Measurements from ENCODE around the gene MTX1.
"Not testable (repeated sequence)": the region's sequence is repeated elsewhere in the genome, so short reads cannot be mapped to it uniquely, and the experiment has no call there.

MTX1 gene

GRCh38 chr1:155191904-155192303 lies 16.6 kb upstream of the MTX1 start:
- no peak for TF ChIP-seq EZH2phosphoT487 (IDR thresholded peaks at IDR 0.05; ENCODE audit: borderline replicate concordance, low read length)
- TF ChIP-seq, protein P1, sequence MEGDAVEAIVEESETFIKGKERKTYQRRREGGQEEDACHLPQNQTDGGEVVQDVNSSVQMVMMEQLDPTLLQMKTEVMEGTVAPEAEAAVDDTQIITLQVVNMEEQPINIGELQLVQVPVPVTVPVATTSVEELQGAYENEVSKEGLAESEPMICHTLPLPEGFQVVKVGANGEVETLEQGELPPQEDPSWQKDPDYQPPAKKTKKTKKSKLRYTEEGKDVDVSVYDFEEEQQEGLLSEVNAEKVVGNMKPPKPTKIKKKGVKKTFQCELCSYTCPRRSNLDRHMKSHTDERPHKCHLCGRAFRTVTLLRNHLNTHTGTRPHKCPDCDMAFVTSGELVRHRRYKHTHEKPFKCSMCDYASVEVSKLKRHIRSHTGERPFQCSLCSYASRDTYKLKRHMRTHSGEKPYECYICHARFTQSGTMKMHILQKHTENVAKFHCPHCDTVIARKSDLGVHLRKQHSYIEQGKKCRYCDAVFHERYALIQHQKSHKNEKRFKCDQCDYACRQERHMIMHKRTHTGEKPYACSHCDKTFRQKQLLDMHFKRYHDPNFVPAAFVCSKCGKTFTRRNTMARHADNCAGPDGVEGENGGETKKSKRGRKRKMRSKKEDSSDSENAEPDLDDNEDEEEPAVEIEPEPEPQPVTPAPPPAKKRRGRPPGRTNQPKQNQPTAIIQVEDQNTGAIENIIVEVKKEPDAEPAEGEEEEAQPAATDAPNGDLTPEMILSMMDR (IDR thresholded peaks at IDR 0.05; ENCODE audit: low read depth, low read length, poor library complexity, severe bottlenecking), result no peak
- no peaks in the 10 kb centered on the region for H3K36me3 ChIP-seq (ENCODE audit: control insufficient read depth, low read length)
- no peaks in the 10 kb centered on the region; the same call in 1 of the 2 replicates for H3K79me2 ChIP-seq (ENCODE audit: control insufficient read depth, low read length)
- no peak overlapping the region for H3K27ac ChIP-seq (ENCODE audit: low read depth, low read length)
- H4K20me1 ChIP-seq (ENCODE audit: control insufficient read depth, insufficient read depth, low read depth, low read length), result no peaks in the 10 kb centered on the region
- no peaks in the 10 kb centered on the region for H3K9me3 ChIP-seq (ENCODE audit: control insufficient read depth, insufficient read depth, low read length)
- H3K4me2 ChIP-seq (ENCODE audit: low read length), result no peak overlapping the region
- no peak overlapping the region for H3K4me3 ChIP-seq (ENCODE audit: low read length)
- H3F3A ChIP-seq (ENCODE audit: control insufficient read depth, insufficient read depth), result peaks cover 11% of the 10 kb centered on the region; the same call in 1 of the 2 replicates
- H3K4me1 ChIP-seq (ENCODE audit: control insufficient read depth, low read length), result peaks cover 34% of the 10 kb centered on the region
- no peaks in the 10 kb centered on the region for H3K27me3 ChIP-seq (ENCODE audit: control insufficient read depth, low read length)
- H3K9me2 ChIP-seq (replicated peaks; ENCODE audit: control insufficient read depth, low read length), result no peaks in the 10 kb centered on the region

DNA sequence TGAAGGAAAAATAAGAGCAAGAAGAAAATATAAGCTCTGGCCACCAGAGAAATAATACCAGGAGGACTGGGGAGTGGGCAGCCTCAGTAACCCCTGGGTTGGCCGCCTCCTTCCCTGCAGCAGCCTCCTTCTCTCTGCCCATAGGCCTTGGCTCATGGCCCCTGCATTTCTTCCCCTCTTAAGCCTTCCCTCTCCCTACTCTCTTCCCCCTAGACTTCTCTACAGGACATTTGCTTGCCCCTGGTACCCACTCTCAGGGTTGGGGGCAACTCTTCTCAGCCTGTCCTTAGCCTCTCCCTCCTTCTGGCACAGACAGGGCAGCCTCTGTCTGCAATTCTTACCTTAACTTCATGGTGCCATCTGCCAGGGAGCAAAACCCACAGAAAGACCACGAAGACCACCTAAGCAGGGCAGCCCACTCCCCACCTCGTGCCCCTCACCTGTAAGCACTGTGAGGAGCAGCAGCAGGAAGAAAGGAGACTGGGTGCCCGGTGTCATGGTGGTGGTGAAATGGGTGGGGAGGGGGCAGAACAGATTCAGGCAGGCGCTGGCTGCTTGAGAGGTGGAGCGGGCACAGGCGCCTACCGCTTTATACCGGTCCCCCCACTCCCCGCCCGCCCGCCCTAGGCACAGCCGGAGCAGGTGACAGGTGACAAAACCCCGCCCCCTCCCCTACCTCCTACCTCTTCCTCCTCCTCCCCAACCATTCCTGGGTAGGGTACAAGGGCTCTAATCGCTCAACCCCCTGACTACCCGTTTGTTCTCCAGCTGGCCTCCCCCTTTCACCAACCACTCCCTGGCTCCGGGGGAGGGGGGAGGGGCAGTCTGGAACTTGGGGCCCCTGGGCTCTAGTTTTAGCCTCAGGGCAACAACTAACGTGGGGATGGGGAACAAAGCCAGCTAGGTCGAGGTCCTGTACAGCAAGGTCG lies 15.9 kb upstream of the MTX1 start:
- Histone ChIP-seq H3K4me3 (ENCODE audit: low read length) (peak overlapping the region; percentile 82), H3K79me2 (ENCODE audit: control insufficient read depth, low read length) (no peaks in the 10 kb centered on the region; the same call in 1 of the 2 replicates), H3K36me3 (ENCODE audit: control insufficient read depth, low read length) (no peaks in the 10 kb centered on the region), H3K4me2 (ENCODE audit: low read length) (peak overlapping the region; percentile 87), H3K27me3 (ENCODE audit: control insufficient read depth, low read length) (no peaks in the 10 kb centered on the region), H4K20me1 (ENCODE audit: control insufficient read depth, insufficient read depth, low read depth, low read length) (no peaks in the 10 kb centered on the region), H3F3A (ENCODE audit: control insufficient read depth, insufficient read depth) (peaks cover 11% of the 10 kb centered on the region; the same call in 1 of the 2 replicates), H3K9me3 (ENCODE audit: control insufficient read depth, insufficient read depth, low read length) (no peaks in the 10 kb centered on the region), H3K9me2 (replicated peaks; ENCODE audit: control insufficient read depth, low read length) (no peaks in the 10 kb centered on the region), H3K27ac (ENCODE audit: low read depth, low read length) (peak overlapping the region; percentile 80), H3K4me1 (ENCODE audit: control insufficient read depth, low read length) (peaks cover 34% of the 10 kb centered on the region)
- TF ChIP-seq, protein P1 (IDR thresholded peaks at IDR 0.05; ENCODE audit: low read depth, low read length, poor library complexity, severe bottlenecking), result no peak
- no peak for TF ChIP-seq EZH2phosphoT487 (IDR thresholded peaks at IDR 0.05; ENCODE audit: borderline replicate concordance, low read length)

DNA sequence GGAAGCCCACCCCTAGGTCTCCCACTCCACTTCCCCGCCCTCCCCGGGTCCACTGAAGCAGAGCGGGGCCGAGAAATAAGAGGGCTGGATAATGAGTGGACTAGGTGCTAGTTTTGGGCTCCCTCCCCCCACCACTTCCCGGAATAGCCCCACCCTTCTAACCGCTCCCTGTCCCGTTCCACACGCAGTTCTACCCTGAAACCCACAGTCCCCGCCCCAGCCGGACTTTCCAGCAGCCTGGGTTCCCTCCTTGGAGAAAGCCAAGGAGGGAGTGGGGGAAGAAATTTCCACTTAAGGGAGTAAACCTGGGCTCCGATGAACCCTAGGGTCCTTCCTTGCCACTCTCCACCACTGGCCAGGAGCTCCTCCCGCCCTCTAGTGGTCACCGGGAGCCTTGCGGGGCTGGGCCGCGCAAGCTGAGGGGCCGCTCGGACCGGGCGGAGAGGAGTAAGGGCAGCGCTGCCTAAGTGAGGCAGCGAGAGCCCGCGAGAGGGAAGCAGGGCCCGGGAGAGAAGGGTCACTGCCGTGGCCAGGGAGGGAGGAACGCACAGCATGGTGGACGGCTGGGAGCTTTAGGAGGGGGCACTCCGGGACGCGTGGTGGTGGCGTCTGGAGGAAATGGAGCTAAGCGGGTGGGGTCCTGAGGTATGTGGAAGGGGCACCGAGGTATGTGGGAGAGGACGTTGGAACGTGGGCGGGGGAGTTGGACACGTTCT lies 15.1 kb upstream of the MTX1 start:
- Histone ChIP-seq H3K4me2 (ENCODE audit: low read length) (peak overlapping the region; percentile 87), H3K9me3 (ENCODE audit: control insufficient read depth, insufficient read depth, low read length) (no peaks in the 10 kb centered on the region), H3K27ac (ENCODE audit: low read depth, low read length) (peak overlapping the region; percentile 80), H3K36me3 (ENCODE audit: control insufficient read depth, low read length) (0 out of 2 replicates have a peak, but pooled peaks cover 5% of the 10 kb centered on the region), H3K4me1 (ENCODE audit: control insufficient read depth, low read length) (peaks cover 34% of the 10 kb centered on the region), H3K9me2 (replicated peaks; ENCODE audit: control insufficient read depth, low read length) (no peaks in the 10 kb centered on the region), H3K27me3 (ENCODE audit: control insufficient read depth, low read length) (no peaks in the 10 kb centered on the region), H3F3A (ENCODE audit: control insufficient read depth, insufficient read depth) (peaks cover 11% of the 10 kb centered on the region; the same call in 1 of the 2 replicates), H3K4me3 (ENCODE audit: low read length) (peak overlapping the region; percentile 82), H3K79me2 (ENCODE audit: control insufficient read depth, low read length) (no peaks in the 10 kb centered on the region; the same call in 1 of the 2 replicates), H4K20me1 (ENCODE audit: control insufficient read depth, insufficient read depth, low read depth, low read length) (no peaks in the 10 kb centered on the region)
- TF ChIP-seq EZH2phosphoT487 (IDR thresholded peaks at IDR 0.05; ENCODE audit: borderline replicate concordance, low read length), result no peak
- TF ChIP-seq, protein P1 (IDR thresholded peaks at IDR 0.05; ENCODE audit: low read depth, low read length, poor library complexity, severe bottlenecking), result peak; percentile 99

DNA sequence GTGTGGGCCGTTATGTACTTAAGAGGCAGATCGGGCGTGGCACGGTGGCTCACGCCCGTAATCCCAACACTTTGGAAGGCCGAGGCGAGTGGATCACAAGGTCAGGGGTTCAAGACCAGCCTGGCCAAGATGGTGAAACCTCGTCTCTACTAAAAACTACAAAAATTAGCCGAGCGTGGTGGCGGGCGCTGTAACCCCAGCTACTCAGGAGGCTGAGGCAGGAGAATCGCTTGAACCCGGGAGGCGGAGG lies 14.6 kb upstream of the MTX1 start:
- H3K79me2 ChIP-seq (ENCODE audit: control insufficient read depth, low read length), result not testable (repeated sequence)

More for the DNA sequence above, 14.6 kb upstream of the MTX1 start:
- H3F3A ChIP-seq (ENCODE audit: control insufficient read depth, insufficient read depth), result peaks cover 11% of the 10 kb centered on the region; the same call in 1 of the 2 replicates
- H3K4me2 ChIP-seq (ENCODE audit: low read length), result peak overlapping the region; percentile 87
- not testable (repeated sequence) for H3K36me3 ChIP-seq (ENCODE audit: control insufficient read depth, low read length); H3K9me3 ChIP-seq (ENCODE audit: control insufficient read depth, insufficient read depth, low read length); H3K27me3 ChIP-seq (ENCODE audit: control insufficient read depth, low read length); H3K9me2 ChIP-seq (replicated peaks; ENCODE audit: control insufficient read depth, low read length); H4K20me1 ChIP-seq (ENCODE audit: control insufficient read depth, insufficient read depth, low read depth, low read length)
- H3K4me3 ChIP-seq (ENCODE audit: low read length), result peak overlapping the region; percentile 82
- peak overlapping the region; percentile 80 for H3K27ac ChIP-seq (ENCODE audit: low read depth, low read length)
- H3K4me1 ChIP-seq (ENCODE audit: control insufficient read depth, low read length), result peaks cover 34% of the 10 kb centered on the region

All from DOHH2 (cell line).